ENCODE measurements around the gene FAM43B.

The FAM43B gene

GRCh38 chr1:20507564-20508410, 44.6 kb upstream of the FAM43B start, which contains the start of gene MUL1 (continued):
- TF ChIP-seq ZNF600 (tag by site-specific recombination; IDR thresholded peaks at IDR 0.05) (no peak), ZNF138 (tag by site-specific recombination; IDR thresholded peaks at IDR 0.05; ENCODE audit: borderline replicate concordance) (no peak), ZNF768 (tag by site-specific recombination; IDR thresholded peaks at IDR 0.05) (no peak), ZNF266 (tag by site-specific recombination; IDR thresholded peaks at IDR 0.05; ENCODE audit: low read depth) (no peak), ZNF280C (tag by site-specific recombination; IDR thresholded peaks at IDR 0.05) (no peak), CTCF (tag by site-specific recombination; IDR thresholded peaks at IDR 0.05) (peak; percentile 6; the same call in 1 of the 2 replicates), ZNF10 (tag by site-specific recombination; IDR thresholded peaks at IDR 0.05) (no peak), ZNF654 (tag by site-specific recombination; IDR thresholded peaks at IDR 0.05; ENCODE audit: low read depth) (no peak), ZNF549 (tag by site-specific recombination; IDR thresholded peaks at IDR 0.05) (no peak), ZNF2 (tag by site-specific recombination; IDR thresholded peaks at IDR 0.05) (0 out of 2 replicates have a peak, but pooled peaks have one; percentile 49), ZNF350 (tag by site-specific recombination; IDR thresholded peaks at IDR 0.05) (no peak), ZNF529 (tag by site-specific recombination; IDR thresholded peaks at IDR 0.05; ENCODE audit: insufficient replicate concordance) (no peak), MYNN (tag by site-specific recombination; IDR thresholded peaks at IDR 0.05; ENCODE audit: borderline replicate concordance) (no peak), SP2 (tag by site-specific recombination; IDR thresholded peaks at IDR 0.05) (peak; percentile 92), ZNF274 (IDR thresholded peaks at IDR 0.05; ENCODE audit: low read length) (no peak), ZNF274 (tag by site-specific recombination; IDR thresholded peaks at IDR 0.05; ENCODE audit: borderline replicate concordance) (no peak), ZNF362 (tag by site-specific recombination; IDR thresholded peaks at IDR 0.05) (no peak), PRDM6 (tag by site-specific recombination; IDR thresholded peaks at IDR 0.05) (no peak), ZNF658 (tag by site-specific recombination; IDR thresholded peaks at IDR 0.05) (no peak), ZNF639 (tag by site-specific recombination; IDR thresholded peaks at IDR 0.05) (peak; percentile 53; the same call in 1 of the 2 replicates), ZNF37A (tag by site-specific recombination; IDR thresholded peaks at IDR 0.05) (no peak), ZNF335 (tag by site-specific recombination; conservative IDR thresholded peaks at IDR 0.05) (peak; percentile 94), ZNF132 (tag by site-specific recombination; IDR thresholded peaks at IDR 0.05; ENCODE audit: borderline replicate concordance) (no peak), ZNF580 (tag by site-specific recombination; IDR thresholded peaks at IDR 0.05) (peak; percentile 99), SCRT1 (tag by site-specific recombination; IDR thresholded peaks at IDR 0.05; ENCODE audit: borderline replicate concordance) (no peak), ZNF830 (tag by site-specific recombination; IDR thresholded peaks at IDR 0.05; ENCODE audit: low read depth) (no peak), ZNF292 (tag by site-specific recombination; IDR thresholded peaks at IDR 0.05; ENCODE audit: borderline replicate concordance, low read depth) (no peak), PRDM4 (tag by site-specific recombination; IDR thresholded peaks at IDR 0.05) (no peak)
